Measurements from ENCODE around the gene COMMD10.

COMMD10 gene

GRCh38 chr5:116274251-116274650 is 189.4 kb downstream of the COMMD10 start:
- Histone ChIP-seq H3F3A (ENCODE audit: insufficient read depth) (no peaks in the 10 kb centered on the region), H3K9ac (ENCODE audit: low read length) (no peak overlapping the region), H3K9me2 (replicated peaks; ENCODE audit: insufficient read depth, low read length) (no peaks in the 10 kb centered on the region), H3K36me3 (ENCODE audit: low read length) (0 out of 2 replicates have a peak, but pooled peaks cover 8% of the 10 kb centered on the region), H3K4me3 (ENCODE audit: insufficient read depth, low read length, poor library complexity, severe bottlenecking) (no peak overlapping the region), H3K27me3 (ENCODE audit: low read length) (no peaks in the 10 kb centered on the region), H3K79me2 (ENCODE audit: insufficient read depth, low read length) (no peaks in the 10 kb centered on the region), H3K27ac (ENCODE audit: low read depth, low read length) (no peak overlapping the region), H2AFZ (ENCODE audit: low read depth, low read length, severe bottlenecking) (no peak overlapping the region), H4K20me1 (ENCODE audit: low read depth, low read length) (no peaks in the 10 kb centered on the region), H3K9me3 (ENCODE audit: insufficient read depth, low read length) (0 out of 2 replicates have a peak, but pooled peaks cover 5% of the 10 kb centered on the region), H3K4me2 (ENCODE audit: low read depth, low read length, poor library complexity, severe bottlenecking) (no peak overlapping the region)
- no peak for TF ChIP-seq EZH2phosphoT487 (conservative IDR thresholded peaks at IDR 0.05; ENCODE audit: low read length)
- TF ChIP-seq CTCF (IDR thresholded peaks at IDR 0.05; ENCODE audit: insufficient read depth, low read length, poor library complexity, severe bottlenecking) = no peak

GRCh38 chr5:116275282-116275681 is 190.5 kb downstream of the COMMD10 start:
- Histone ChIP-seq H3K9ac (ENCODE audit: low read length) (no peak overlapping the region), H3K36me3 (ENCODE audit: low read length) (0 out of 2 replicates have a peak, but pooled peaks cover 8% of the 10 kb centered on the region), H3K27me3 (ENCODE audit: low read length) (no peaks in the 10 kb centered on the region), H3K27ac (ENCODE audit: low read depth, low read length) (no peak overlapping the region), H3F3A (ENCODE audit: insufficient read depth) (no peaks in the 10 kb centered on the region), H3K9me2 (replicated peaks; ENCODE audit: insufficient read depth, low read length) (no peaks in the 10 kb centered on the region), H2AFZ (ENCODE audit: low read depth, low read length, severe bottlenecking) (no peak overlapping the region), H3K79me2 (ENCODE audit: insufficient read depth, low read length) (no peaks in the 10 kb centered on the region), H3K4me3 (ENCODE audit: insufficient read depth, low read length, poor library complexity, severe bottlenecking) (no peak overlapping the region), H3K9me3 (ENCODE audit: insufficient read depth, low read length) (0 out of 2 replicates have a peak, but pooled peaks cover 5% of the 10 kb centered on the region), H4K20me1 (ENCODE audit: low read depth, low read length) (no peaks in the 10 kb centered on the region), H3K4me2 (ENCODE audit: low read depth, low read length, poor library complexity, severe bottlenecking) (no peak overlapping the region)
- TF ChIP-seq EZH2phosphoT487 (conservative IDR thresholded peaks at IDR 0.05; ENCODE audit: low read length) (no peak), CTCF (IDR thresholded peaks at IDR 0.05; ENCODE audit: insufficient read depth, low read length, poor library complexity, severe bottlenecking) (no peak)

GRCh38 chr5:116276952-116277351 is 192.1 kb downstream of the COMMD10 start:
- Histone ChIP-seq H3K79me2 (ENCODE audit: insufficient read depth, low read length) (no peaks in the 10 kb centered on the region), H3F3A (ENCODE audit: insufficient read depth) (no peaks in the 10 kb centered on the region), H3K4me3 (ENCODE audit: insufficient read depth, low read length, poor library complexity, severe bottlenecking) (no peak overlapping the region), H3K36me3 (ENCODE audit: low read length) (0 out of 2 replicates have a peak, but pooled peaks cover 8% of the 10 kb centered on the region), H3K4me2 (ENCODE audit: low read depth, low read length, poor library complexity, severe bottlenecking) (no peak overlapping the region), H2AFZ (ENCODE audit: low read depth, low read length, severe bottlenecking) (no peak overlapping the region), H3K27ac (ENCODE audit: low read depth, low read length) (no peak overlapping the region), H3K9me2 (replicated peaks; ENCODE audit: insufficient read depth, low read length) (no peaks in the 10 kb centered on the region), H3K27me3 (ENCODE audit: low read length) (no peaks in the 10 kb centered on the region), H3K9ac (ENCODE audit: low read length) (no peak overlapping the region), H3K9me3 (ENCODE audit: insufficient read depth, low read length) (0 out of 2 replicates have a peak, but pooled peaks cover 5% of the 10 kb centered on the region), H4K20me1 (ENCODE audit: low read depth, low read length) (no peaks in the 10 kb centered on the region)
- TF ChIP-seq EZH2phosphoT487 (conservative IDR thresholded peaks at IDR 0.05; ENCODE audit: low read length) (no peak), CTCF (IDR thresholded peaks at IDR 0.05; ENCODE audit: insufficient read depth, low read length, poor library complexity, severe bottlenecking) (no peak)
